Heart left ventricle (tissue), 13 donors: ENCODE measurements around the gene TFB1M.

ENCODE experiments used
- POLR2A ChIP-seq, 2 donors: fragments of 450-650 bp; IDR thresholded peaks; one replicate each; pipeline ENCODE4 v1.6.1; 2017; ENCODE audit warnings: antibody characterized with exemption in 2 of 2, mild to moderate bottlenecking in 2 of 2, moderate library complexity in 2 of 2
- TF ChIP-seq, protein P1 (sequence below), 12 donors: fragments of 200-600 bp; sonication (generic) in 4 of 12; IDR thresholded peaks; one replicate each; pipeline versions ENCODE4 v1.5.0 to v1.8.0; 2018 to 2022; ENCODE audit warnings: antibody characterized with exemption in 12 of 12, mild to moderate bottlenecking in 5 of 12
- donor health status: ischemic (EF 13 %, LVEDD 7.1; RV severe dilation, severe dysfunction).
- donor health status: DM: no; HTN: yes; CAD: no.
- donor health status: DM: no; HTN: no; CAD: no.
- donor health status: ischemic (EF 25% LVEDD 6.9; RV normal size, moderate dysfunction).
- donor health status: ischemic (EF 25% LVEDD 5.7; RV mildly dilated, moderate dysfunction).
- donor health status: ischemic (EF 35%, LVEDD 5.7; RV mildly dilated, moderate dysfunction).
- donor health status: nonischemic (EF 11% LVEDD 7.7; RV severe dilation, severe dysfunction).
- donor health status: DM: yes; HTN: yes; CAD: no.
- donor health status: PGD.
- donor health status: ischemic (EF 29% LVEDD 5.4; RV normal size, mild dysfunction).
- donor health status: nonischemic (EF 23%, LVEDD 6.1; RV moderate dilation, normal function).

DNA sequence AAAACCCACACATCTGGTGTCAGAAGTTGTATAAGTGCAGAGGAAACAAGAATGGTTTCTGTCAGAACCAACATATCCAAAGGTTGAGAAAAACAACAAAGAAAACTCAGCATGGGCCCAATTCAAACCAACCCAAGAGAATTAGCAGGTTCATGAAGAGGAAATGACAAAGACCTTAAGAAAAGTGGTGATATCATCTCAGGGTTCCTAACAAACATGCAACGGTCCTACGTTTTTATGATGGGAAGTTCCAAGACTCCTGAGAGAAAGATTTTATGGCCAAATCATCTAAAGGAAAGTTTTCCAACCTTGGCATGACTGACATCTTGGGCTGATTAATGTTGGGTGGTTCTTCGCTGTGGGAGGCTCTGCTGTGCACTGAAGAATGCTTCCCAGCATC is 23.0 kb downstream of the TFB1M start:
- TF ChIP-seq, protein P1, sequence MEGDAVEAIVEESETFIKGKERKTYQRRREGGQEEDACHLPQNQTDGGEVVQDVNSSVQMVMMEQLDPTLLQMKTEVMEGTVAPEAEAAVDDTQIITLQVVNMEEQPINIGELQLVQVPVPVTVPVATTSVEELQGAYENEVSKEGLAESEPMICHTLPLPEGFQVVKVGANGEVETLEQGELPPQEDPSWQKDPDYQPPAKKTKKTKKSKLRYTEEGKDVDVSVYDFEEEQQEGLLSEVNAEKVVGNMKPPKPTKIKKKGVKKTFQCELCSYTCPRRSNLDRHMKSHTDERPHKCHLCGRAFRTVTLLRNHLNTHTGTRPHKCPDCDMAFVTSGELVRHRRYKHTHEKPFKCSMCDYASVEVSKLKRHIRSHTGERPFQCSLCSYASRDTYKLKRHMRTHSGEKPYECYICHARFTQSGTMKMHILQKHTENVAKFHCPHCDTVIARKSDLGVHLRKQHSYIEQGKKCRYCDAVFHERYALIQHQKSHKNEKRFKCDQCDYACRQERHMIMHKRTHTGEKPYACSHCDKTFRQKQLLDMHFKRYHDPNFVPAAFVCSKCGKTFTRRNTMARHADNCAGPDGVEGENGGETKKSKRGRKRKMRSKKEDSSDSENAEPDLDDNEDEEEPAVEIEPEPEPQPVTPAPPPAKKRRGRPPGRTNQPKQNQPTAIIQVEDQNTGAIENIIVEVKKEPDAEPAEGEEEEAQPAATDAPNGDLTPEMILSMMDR (IDR thresholded peaks at IDR 0.05), result no peak
- TF ChIP-seq POLR2A (IDR thresholded peaks at IDR 0.05), result no peak
